Right lobe of liver (tissue), 6 donors: ENCODE measurements around the gene PACRG. TPM values are rescaled to one million over a fixed set of nuclear protein-coding genes. Genes with fewer than 3 reads are reported as not detected.
A peak's percentile ranks its signal among the peaks of the same experiment; 100 is the strongest.

Experiments used
- ATAC-seq, 4 donors: fragments of 200-7000 bp; cut with Tn5 transposase; one replicate each; pipeline ENCODE4 v1.9.1; 2020; ENCODE audit warnings: mild to moderate bottlenecking in 4 of 4, moderate library complexity in 4 of 4
- DNase-seq, 3 donors: peaks; one replicate each; pipeline ENCODE4 v3.0.0-alpha.2; 2020
- H3K27ac ChIP-seq, 3 donors: fragments of 200-600 bp; one replicate each; pipeline ENCODE4 v1.8.0; 2022
- H3K27me3 ChIP-seq, 2 donors: fragments of 200-600 bp; one replicate each; pipeline ENCODE4 v1.8.0; 2022
- H3K36me3 ChIP-seq, 4 donors: fragments of 200-600 bp; sonication (generic) in 1 of 4; one replicate each; pipeline versions ENCODE4 v1.5.1 to v1.8.0; 2017 to 2022; ENCODE audit warnings: control low read depth in 1 of 4
- H3K4me1 ChIP-seq, 4 donors: fragments of 200-600 bp; sonication (generic) in 1 of 4; one replicate each; pipeline versions ENCODE4 v1.5.1 to v1.8.0; 2017 to 2022; ENCODE audit warnings: control low read depth in 1 of 4
- H3K4me3 ChIP-seq, 3 donors: fragments of 200-600 bp; one replicate each; pipeline ENCODE4 v1.8.0; 2022
- H3K9me3 ChIP-seq, 4 donors: fragments of 200-600 bp; sonication (generic) in 1 of 4; one replicate each; pipeline versions ENCODE4 v1.5.1 to v1.8.0; 2017 to 2022; ENCODE audit warnings: control low read depth in 1 of 4
- CTCF ChIP-seq, 4 donors: fragments of 200-600 bp in 3 of 4; fragments of 450-650 bp in 1 of 4; IDR thresholded peaks; one replicate each; pipeline versions ENCODE4 v1.5.1 to v1.8.0; 2016 to 2022; ENCODE audit warnings: antibody characterized with exemption in 4 of 4, mild to moderate bottlenecking in 2 of 4
- POLR2A ChIP-seq: fragments of 450-650 bp; IDR thresholded peaks from one replicate; pipeline ENCODE4 v1.6.1; 2017; ENCODE audit warnings: antibody characterized with exemption, mild to moderate bottlenecking
- WGBS: methylation state at CpG from one replicate; pipeline ENCODE4 v1.1.6; 2018; ENCODE audit warnings: low coverage, low lambda C conversion rate; ENCODE audit not compliant: insufficient coverage; ENCODE audit errors: missing lambda C conversion rate; 5-methylcytosine and 5-hydroxymethylcytosine counted together
- intact Hi-C, 2 donors: fragments of 100-400 bp; cut with DNase I; formaldehyde crosslinking; loops; one replicate each; pipeline versions ENCODE4 v1.11.2 to v1.14.1; 2022
- total RNA-seq, 6 experiments: library from RNA; depleted of rRNA in 2 of 6; stranded (reverse); fragments of >200 nt in 2 of 6; fragmentation: NEBNext Ultra II Directional in 3 of 6; extraction: Animal tissue kit (Norgen Biotek cat#: 25700) in 3 of 6; gene quantifications; one replicate each; pipeline versions ENCODE4 v1.1.0 to v1.2.4, GENCODE V29; 2016 to 2023
- donor health status: DM: no; HTN: yes; CAD: no.
- donor health status: DM: no; HTN: no; CAD: no.
- donor health status: DM: no; HTN: no; CAD: no.
- donor health status: DM: no; HTN: yes; CAD: no.
- donor health status: DM: no; HTN: yes; CAD: no.

PACRG gene
- total RNA-seq, 6 experiments from 2014 or later, result 0.25 to 5.3 (median 2.7) TPM

GRCh38 chr6:163036160-163036645 is 308.4 kb downstream of the PACRG start:
- no peak overlapping the region for H3K27ac ChIP-seq
- no peaks in the 10 kb centered on the region for H3K9me3 ChIP-seq
- no peak overlapping the region for H3K4me3 ChIP-seq
- H3K4me1 ChIP-seq, result no peaks in the 10 kb centered on the region
- intact Hi-C loops, result no loop called here
- no peak for ATAC-seq
- no peaks in the 10 kb centered on the region for H3K27me3 ChIP-seq
- no peak for TF ChIP-seq POLR2A
- no peak for TF ChIP-seq CTCF (IDR thresholded peaks at IDR 0.05)
- no peaks in the 10 kb centered on the region for H3K36me3 ChIP-seq
- WGBS, result 86% methylated on average over 3 of the region's 3 CpGs
- no peak for DNase-seq

- intact Hi-C loops, result no loop called here
- Histone ChIP-seq H3K27ac (no peak overlapping the region), H3K9me3 (no peaks in the 10 kb centered on the region), H3K4me1 (no peaks in the 10 kb centered on the region), H3K27me3 (no peaks in the 10 kb centered on the region), H3K4me3 (no peak overlapping the region), H3K36me3 (no peaks in the 10 kb centered on the region)
- no peak for TF ChIP-seq POLR2A
- TF ChIP-seq CTCF (IDR thresholded peaks at IDR 0.05), result no peak
- no peak for DNase-seq
- 88% methylated on average over 2 of the region's 2 CpGs for WGBS
- ATAC-seq, result no peak
Measured at GRCh38 chr6:163038317-163038716, 310.5 kb downstream of the PACRG start.

- TF ChIP-seq POLR2A (no peak), CTCF (IDR thresholded peaks at IDR 0.05) (no peak)
- no peaks in the 10 kb centered on the region for H3K9me3 ChIP-seq
- DNase-seq (no peak), ATAC-seq (peak; percentile 67 to 88 (median 78))
- H3K4me1 ChIP-seq, result no peaks in the 10 kb centered on the region
- no peak overlapping the region for H3K27ac ChIP-seq
- H3K36me3 ChIP-seq, result no peaks in the 10 kb centered on the region
- 27% methylated on average over 5 of the region's 5 CpGs for WGBS
- no peak overlapping the region for H3K4me3 ChIP-seq
- no peaks in the 10 kb centered on the region for H3K27me3 ChIP-seq
- intact Hi-C loops, result no loop called here
Measured at GRCh38 chr6:163048345-163048744, 320.6 kb downstream of the PACRG start.

GRCh38 chr6:163053667-163054344 is 326.0 kb downstream of the PACRG start:
- ATAC-seq (no peak), DNase-seq (no peak)
- Histone ChIP-seq H3K9me3 (no peaks in the 10 kb centered on the region), H3K27ac (no peak overlapping the region), H3K36me3 (no peaks in the 10 kb centered on the region), H3K4me1 (no peaks in the 10 kb centered on the region), H3K4me3 (no peak overlapping the region), H3K27me3 (no peaks in the 10 kb centered on the region)
- intact Hi-C loops, result no loop called here
- 94% methylated on average over 5 of the region's 11 CpGs for WGBS
- TF ChIP-seq CTCF (IDR thresholded peaks at IDR 0.05) (no peak), POLR2A (no peak)
